22Rv1 (cell line): ENCODE data around the gene FXYD6.

Source experiments
- CTCF ChIP-seq: fragments of 450-650 bp; IDR thresholded peaks from 2 replicates; pipeline ENCODE4 v1.5.1; 2017; ENCODE audit warnings: mild to moderate bottlenecking
- ZFX ChIP-seq: fragments of 450-650 bp; IDR thresholded peaks from 2 replicates; pipeline ENCODE4 v1.6.1; 2017; ENCODE audit warnings: antibody characterized with exemption, borderline replicate concordance

GRCh38 chr11:117826190-117826570 lies 50.3 kb downstream of the FXYD6 start:
- no peak for TF ChIP-seq CTCF
- TF ChIP-seq ZFX, result no peak
